Astrocyte of the cerebellum (primary cell): ENCODE data around the gene UNC45A.
A peak's percentile ranks its signal among the peaks of the same experiment; 100 is the strongest.
"Not testable (repeated sequence)": the region's sequence is repeated elsewhere in the genome, so short reads cannot be mapped to it uniquely, and the experiment has no call there.

ENCODE experiments used
- DNase-seq: peaks from one replicate; pipeline ENCODE4 v3.0.0-alpha.2; 2011; ENCODE audit warnings: low read depth
- H3K4me3 ChIP-seq: 2 replicates; pipeline ENCODE4 v1.5.1; 2011; ENCODE audit warnings: mild to moderate bottlenecking, low read depth, low read length, moderate library complexity
- CTCF ChIP-seq: IDR thresholded peaks from 2 replicates; pipeline ENCODE4 v1.5.1; 2012; ENCODE audit warnings: low read length, low read depth, moderate library complexity, mild to moderate bottlenecking; ENCODE audit errors: missing control alignments
- in situ Hi-C: cut with HindIII; loops from 2 replicates; pipeline ENCODE4 v1.10.0; 2017; ENCODE audit warnings: low sequenced_read_pairs

UNC45A gene

DNA sequence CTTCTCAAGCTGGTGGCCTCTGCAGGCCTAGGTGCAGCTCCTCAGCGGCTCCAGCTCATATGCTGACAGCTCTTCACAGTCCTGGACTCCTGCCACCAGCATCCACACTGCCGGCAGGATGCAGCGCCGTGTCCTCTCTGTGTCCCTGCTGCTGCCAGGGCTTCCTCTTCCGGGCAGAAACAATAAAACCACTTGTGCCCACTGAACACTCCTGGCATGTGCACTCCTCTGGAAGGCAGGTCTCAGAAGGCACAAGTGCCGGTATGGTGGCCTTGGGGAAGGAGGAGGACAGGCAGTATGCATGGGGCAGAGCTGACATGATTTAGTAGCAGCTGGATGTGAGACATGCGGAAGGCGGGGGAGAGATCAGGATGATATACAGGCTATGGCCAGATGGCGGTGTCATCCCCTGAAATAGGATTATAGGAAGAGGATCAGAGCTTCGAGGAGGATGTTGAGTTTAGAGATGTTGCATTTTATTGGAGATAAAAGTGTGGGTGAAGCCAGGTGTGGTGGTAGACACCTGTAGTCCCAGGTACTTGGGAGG, 39.4 kb upstream of the UNC45A start:
- no peak overlapping the region for H3K4me3 ChIP-seq
- DNase-seq: no peak
- in situ Hi-C loops: no loop called here
- TF ChIP-seq CTCF: peak; percentile 23

DNA sequence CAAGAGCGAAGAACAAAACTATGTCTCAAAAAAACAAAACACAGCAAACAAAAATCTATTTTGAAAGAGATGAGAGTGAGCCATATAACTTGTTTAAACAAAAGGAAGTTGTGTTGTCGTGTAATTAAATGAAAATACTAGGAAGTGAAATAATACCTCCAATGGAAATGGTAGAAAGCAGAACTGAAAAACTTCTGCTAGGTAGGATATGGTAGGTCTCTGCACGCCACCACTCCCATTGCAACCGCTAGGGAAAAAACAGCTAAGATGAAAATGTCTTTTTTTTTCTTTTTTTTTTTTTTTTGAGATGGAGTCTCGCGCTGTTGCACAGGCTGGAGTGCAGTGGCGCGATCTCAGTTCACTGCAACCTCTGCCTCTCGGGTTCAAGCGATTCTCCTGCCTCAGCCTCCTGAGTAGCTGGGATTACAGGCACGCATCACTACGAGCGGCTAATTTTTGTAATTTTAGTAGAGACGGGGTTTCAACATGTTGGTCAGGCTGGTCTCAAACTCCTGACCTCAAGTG, 37.9 kb upstream of the UNC45A start:
- DNase-seq, H3K4me3 ChIP-seq, in situ Hi-C loops: not testable (repeated sequence)

GRCh38 chr15:90901175-90902039, 33.7 kb upstream of the UNC45A start:
- TF ChIP-seq CTCF: no peak
- H3K4me3 ChIP-seq: peak overlapping the region; percentile 71
- DNase-seq: no peak
- in situ Hi-C loops: no loop called here

- peak; percentile 89 for TF ChIP-seq CTCF
- peak overlapping the region; percentile 71 for H3K4me3 ChIP-seq
- DNase-seq: peak; percentile 36
- in situ Hi-C loops: no loop called here
Observed at GRCh38 chr15:90902040-90902839, 32.8 kb upstream of the UNC45A start.

DNA sequence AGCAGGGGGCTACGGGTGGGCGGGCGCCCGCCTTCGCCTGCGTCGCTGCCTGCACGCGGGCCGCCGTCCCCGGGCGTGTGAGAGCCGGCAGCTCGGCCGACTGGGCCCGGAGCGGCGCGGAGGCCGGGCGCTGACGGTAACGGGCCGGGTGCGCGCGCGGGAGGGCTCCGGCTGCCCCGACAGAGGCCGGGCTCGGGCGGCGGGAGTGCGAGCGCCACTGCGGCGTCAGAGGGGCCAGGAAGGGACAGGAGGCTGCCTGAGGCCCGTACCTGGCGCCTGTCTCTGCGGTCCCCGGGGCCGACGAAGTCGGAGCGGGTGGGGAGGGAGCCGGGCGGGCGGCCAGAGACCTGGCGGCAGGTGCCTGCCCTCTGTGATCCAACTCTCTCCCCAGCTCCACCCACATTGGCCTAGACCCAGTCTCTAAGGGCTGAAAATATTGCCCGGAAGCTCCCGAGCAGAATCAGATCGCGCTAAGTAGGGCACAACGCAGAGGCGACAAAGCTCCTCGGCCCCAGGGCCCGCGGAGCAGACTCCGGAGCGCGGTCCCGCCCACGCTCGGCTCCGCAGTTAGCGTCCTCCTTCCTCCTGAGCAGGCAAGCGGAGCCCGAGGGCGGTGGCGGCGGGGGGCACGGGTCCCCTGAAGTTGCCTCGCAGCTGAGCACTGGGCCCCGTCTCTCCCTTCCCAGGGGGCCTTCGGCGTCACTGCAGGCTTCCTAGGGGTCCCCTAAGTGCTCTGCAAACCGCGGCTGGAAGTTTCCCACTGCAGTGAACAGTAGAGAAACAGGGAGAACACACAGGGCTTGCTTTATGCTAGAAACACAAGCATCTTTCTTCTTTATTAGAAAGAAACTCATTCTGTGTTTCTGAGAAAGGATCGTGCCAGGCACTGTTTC, 32.0 kb upstream of the UNC45A start, which contains the start of gene MAN2A2:
MAN2A2 (plus strand) TSS at position 463 of the 893 bp plus-strand sequence. CDS start 906 bp downstream, outside the sequence.
- no peak for DNase-seq
- H3K4me3 ChIP-seq: peak within 1 kb of the TSS; percentile 71
- in situ Hi-C loops: no loop called here
- TF ChIP-seq CTCF: no peak

DNA sequence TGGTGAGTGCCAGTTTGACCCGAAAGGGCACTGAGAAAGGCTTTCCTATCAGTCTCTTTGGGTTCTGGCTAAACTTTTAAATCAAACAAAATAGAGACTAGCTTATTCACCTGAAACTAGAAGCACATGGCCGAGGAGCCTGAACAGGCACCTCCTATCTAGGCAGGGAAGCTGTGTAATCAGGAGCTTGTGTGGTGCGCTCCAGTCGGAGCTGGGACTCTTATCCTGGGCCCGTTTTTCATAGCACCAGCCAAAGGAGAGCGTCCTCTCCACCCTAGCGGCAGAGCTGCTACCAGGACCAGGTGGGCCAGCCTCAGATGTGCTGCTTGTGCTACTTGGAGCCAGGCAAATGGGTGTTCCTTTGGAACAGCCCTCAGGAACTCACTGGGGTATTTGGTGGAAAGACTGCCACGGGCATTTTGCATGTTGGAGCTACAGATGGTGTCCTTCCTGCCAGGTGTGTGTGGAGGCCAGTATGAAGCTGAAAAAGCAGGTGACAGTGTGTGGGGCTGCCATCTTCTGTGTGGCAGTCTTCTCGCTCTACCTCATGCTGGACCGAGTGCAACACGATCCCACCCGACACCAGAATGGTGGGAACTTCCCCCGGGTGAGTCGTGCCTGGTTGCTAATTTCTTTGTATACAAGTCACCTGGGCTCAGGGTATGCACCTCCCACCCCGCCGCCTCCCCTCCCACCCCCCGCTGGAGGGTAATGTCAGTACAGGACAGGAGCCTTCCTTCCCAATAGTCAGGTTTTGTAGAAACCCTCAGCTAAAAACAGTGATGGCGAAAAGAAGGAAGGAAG, 31.1 kb upstream of the UNC45A start:
- peak; percentile 5 for DNase-seq
- no peak for TF ChIP-seq CTCF
- peak overlapping the region; percentile 71 for H3K4me3 ChIP-seq
- in situ Hi-C loops: no loop called here
